HepG2 (cell line): ENCODE data around the gene RCOR1. TPM values are rescaled to one million over a fixed set of nuclear protein-coding genes. Genes with fewer than 3 reads are reported as not detected.

Experiments
- ATAD3A ChIP-seq: sonication (generic); formaldehyde crosslinking; IDR thresholded peaks from 2 replicates; pipeline ENCODE4 v1.4.0; 2020; ENCODE audit warnings: missing genetic modification reagents
- CTCF ChIP-seq: sonication (generic); formaldehyde crosslinking; IDR thresholded peaks from 2 replicates; pipeline ENCODE4 v1.5.0; 2020; ENCODE audit warnings: mild to moderate bottlenecking, missing genetic modification reagents, moderate library complexity
- HDAC2 ChIP-seq: sonication (generic); formaldehyde crosslinking; IDR thresholded peaks from 2 replicates; pipeline ENCODE4 v1.4.0; 2020; ENCODE audit warnings: missing genetic modification reagents
- HOXD1 ChIP-seq: sonication (generic); formaldehyde crosslinking; IDR thresholded peaks from 2 replicates; pipeline ENCODE4 v1.5.0; 2020; ENCODE audit warnings: missing genetic modification reagents
- NFE2 ChIP-seq: sonication (generic); formaldehyde crosslinking; IDR thresholded peaks from 2 replicates; pipeline ENCODE4 v1.4.0; 2020; ENCODE audit warnings: missing genetic modification reagents
- NRL ChIP-seq: sonication (generic); formaldehyde crosslinking; IDR thresholded peaks from 2 replicates; pipeline ENCODE4 v1.5.0; 2020; ENCODE audit warnings: missing genetic modification reagents, mild to moderate bottlenecking, moderate library complexity, borderline replicate concordance
- PCBP1 ChIP-seq: fragments of 200-400 bp; formaldehyde crosslinking; IDR thresholded peaks from 2 replicates; pipeline ENCODE4 v1.6.1; 2017; ENCODE audit warnings: mild to moderate bottlenecking, low read depth, low read length, borderline replicate concordance
- ZC3H4 ChIP-seq: sonication (generic); formaldehyde crosslinking; IDR thresholded peaks from 2 replicates; pipeline ENCODE4 v1.4.0; 2020; ENCODE audit warnings: missing genetic modification reagents, borderline replicate concordance
- ZHX1 ChIP-seq: sonication (generic); formaldehyde crosslinking; IDR thresholded peaks from 2 replicates; pipeline ENCODE4 v1.8.1; 2022; ENCODE audit warnings: low read depth, mild to moderate bottlenecking, missing genetic modification reagents
- ZNF407 ChIP-seq: sonication (generic); formaldehyde crosslinking; IDR thresholded peaks from one replicate; pipeline ENCODE4 v1.5.1; 2020; ENCODE audit warnings: mild to moderate bottlenecking, missing genetic modification reagents; ENCODE audit errors: not compliant biosample characterization
- ZNF570 ChIP-seq: sonication (generic); formaldehyde crosslinking; IDR thresholded peaks from 2 replicates; pipeline ENCODE4 v1.4.0; 2020; ENCODE audit warnings: mild to moderate bottlenecking, missing genetic modification reagents, borderline replicate concordance
- polyA plus RNA-seq, 8 experiments: library from polyadenylated mRNA; depleted of rRNA in 3 of 8; stranded (reverse) in 7 of 8; unstranded in 1 of 8; fragments of >200 nt; fragmentation: Illumina TruSeq in 4 of 8; extraction: Trizol in 4 of 8; gene quantifications; 2 replicates each; pipeline versions ENCODE4 v1.2.1 to v1.2.3, GENCODE V29; 2011 to 2016; ENCODE audit warnings: low read depth in 4 of 8, missing spikeins in 1 of 8, mixed read lengths in 1 of 8; ENCODE audit not compliant: insufficient read depth in 1 of 8
- total RNA-seq, 5 experiments: library from RNA; depleted of rRNA; stranded (reverse); fragments of >200 nt; fragmentation: Illumina TruSeq; extraction: Trizol; gene quantifications; 2 replicates each; pipeline ENCODE4 v1.2.3, GENCODE V29; 2016; ENCODE audit warnings: low read depth in 1 of 5
- TF ChIP-seq, protein P1 (sequence below): sonication (generic); formaldehyde crosslinking; IDR thresholded peaks from 2 replicates; pipeline ENCODE4 v1.5.1; 2020; ENCODE audit warnings: mild to moderate bottlenecking, missing genetic modification reagents

The RCOR1 gene
- total and polyA plus RNA-seq, 2 of the 13 experiments (the other 11 are each of a cell fraction or from before 2014, with no cell fraction given), result 10.2 to 11.1 TPM

DNA sequence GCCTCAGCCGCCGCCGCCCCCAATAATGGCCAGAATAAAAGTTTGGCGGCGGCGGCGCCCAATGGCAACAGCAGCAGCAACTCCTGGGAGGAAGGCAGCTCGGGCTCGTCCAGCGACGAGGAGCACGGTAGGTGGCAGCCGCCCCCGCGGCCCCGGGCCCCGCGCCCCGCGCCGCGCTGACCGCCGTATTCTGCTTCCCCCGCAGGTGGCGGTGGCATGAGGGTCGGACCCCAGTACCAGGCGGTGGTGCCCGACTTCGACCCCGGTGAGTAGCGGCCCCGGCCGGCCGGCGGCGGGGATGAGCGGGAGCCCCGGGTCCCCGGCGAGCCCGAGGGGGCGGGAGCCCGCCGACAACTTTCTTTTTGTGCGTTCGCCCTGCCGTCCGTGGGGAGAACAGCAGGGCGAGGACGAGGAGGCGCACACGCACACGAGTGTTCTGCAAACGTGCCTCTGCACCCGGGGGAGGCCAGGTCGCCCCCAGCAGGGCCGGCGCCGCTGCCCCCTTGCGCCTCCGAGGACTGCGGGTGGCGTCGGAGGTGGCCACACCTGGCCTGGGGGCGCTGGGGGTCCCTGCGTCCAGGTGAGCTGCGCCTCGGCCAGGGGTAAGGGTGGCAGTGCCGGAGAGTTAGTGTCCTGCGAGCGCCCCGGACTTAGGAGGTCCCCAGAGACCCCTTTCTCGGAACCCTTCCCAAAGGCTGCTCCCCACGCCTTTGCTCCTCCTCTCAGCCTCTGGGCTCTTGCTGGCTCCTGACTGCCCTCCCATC, 794 bp downstream of the RCOR1 start (continued):
- peak; percentile 32 for TF ChIP-seq CTCF (CRISPR knock-in tag)
- TF ChIP-seq ZNF570, result no peak
- TF ChIP-seq NRL (CRISPR knock-in tag), result no peak
- TF ChIP-seq, protein P1, sequence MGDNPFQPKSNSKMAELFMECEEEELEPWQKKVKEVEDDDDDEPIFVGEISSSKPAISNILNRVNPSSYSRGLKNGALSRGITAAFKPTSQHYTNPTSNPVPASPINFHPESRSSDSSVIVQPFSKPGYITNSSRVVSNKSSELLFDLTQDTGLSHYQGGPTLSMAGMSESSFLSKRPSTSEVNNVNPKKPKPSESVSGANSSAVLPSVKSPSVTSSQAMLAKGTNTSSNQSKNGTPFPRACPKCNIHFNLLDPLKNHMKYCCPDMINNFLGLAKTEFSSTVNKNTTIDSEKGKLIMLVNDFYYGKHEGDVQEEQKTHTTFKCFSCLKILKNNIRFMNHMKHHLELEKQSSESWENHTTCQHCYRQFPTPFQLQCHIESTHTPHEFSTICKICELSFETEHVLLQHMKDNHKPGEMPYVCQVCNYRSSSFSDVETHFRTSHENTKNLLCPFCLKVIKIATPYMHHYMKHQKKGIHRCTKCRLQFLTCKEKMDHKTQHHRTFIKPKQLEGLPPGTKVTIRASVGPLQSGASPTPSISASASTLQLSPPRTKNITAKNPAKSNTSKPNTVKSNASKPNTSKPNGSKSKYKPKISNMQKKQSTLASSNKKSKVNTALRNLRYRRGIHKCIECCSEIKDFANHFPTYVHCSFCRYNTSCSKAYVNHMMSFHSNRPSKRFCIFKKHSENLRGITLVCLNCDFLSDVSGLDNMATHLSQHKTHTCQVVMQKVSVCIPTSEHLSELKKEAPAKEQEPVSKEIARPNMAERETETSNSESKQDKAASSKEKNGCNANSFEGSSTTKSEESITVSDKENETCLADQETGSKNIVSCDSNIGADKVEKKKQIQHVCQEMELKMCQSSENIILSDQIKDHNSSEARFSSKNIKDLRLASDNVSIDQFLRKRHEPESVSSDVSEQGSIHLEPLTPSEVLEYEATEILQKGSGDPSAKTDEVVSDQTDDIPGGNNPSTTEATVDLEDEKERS (CRISPR knock-in tag), result no peak
- peak; percentile 75 for TF ChIP-seq ZNF407 (CRISPR knock-in tag)
- TF ChIP-seq NFE2, result no peak
- TF ChIP-seq ZC3H4, result no peak
- TF ChIP-seq ZHX1, result no peak
- TF ChIP-seq HDAC2, result no peak
- 0 out of 2 replicates have a peak, but pooled peaks have one; percentile 28 for TF ChIP-seq HOXD1
- TF ChIP-seq PCBP1, result no peak
- TF ChIP-seq ATAD3A, result no peak
